ENCODE data around the gene ZHX3.

DNA sequence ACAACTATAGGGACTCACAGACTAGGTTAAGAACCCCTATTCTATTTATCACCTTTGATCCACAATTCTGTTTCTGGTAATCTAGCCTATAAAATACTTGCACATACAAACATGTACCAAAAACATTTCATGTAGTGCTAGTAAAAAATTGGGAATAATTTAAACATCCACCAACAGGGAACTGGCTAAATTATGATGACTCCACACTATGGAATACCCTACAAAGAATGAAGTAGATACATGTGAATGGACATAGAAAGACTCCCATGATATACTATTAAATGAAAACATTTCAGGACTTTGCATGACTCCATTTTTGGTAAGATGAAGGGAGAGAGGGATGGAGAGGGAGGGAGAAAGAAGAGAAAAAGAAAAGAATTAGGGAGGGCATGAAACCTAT, 58.2 kb downstream of the ZHX3 start:
- TF ChIP-seq, protein P1, sequence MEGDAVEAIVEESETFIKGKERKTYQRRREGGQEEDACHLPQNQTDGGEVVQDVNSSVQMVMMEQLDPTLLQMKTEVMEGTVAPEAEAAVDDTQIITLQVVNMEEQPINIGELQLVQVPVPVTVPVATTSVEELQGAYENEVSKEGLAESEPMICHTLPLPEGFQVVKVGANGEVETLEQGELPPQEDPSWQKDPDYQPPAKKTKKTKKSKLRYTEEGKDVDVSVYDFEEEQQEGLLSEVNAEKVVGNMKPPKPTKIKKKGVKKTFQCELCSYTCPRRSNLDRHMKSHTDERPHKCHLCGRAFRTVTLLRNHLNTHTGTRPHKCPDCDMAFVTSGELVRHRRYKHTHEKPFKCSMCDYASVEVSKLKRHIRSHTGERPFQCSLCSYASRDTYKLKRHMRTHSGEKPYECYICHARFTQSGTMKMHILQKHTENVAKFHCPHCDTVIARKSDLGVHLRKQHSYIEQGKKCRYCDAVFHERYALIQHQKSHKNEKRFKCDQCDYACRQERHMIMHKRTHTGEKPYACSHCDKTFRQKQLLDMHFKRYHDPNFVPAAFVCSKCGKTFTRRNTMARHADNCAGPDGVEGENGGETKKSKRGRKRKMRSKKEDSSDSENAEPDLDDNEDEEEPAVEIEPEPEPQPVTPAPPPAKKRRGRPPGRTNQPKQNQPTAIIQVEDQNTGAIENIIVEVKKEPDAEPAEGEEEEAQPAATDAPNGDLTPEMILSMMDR (IDR thresholded peaks at IDR 0.05; ENCODE audit: low read depth, low read length) = no peak
- TF ChIP-seq POLR2A (IDR thresholded peaks at IDR 0.05; ENCODE audit: extremely low read depth, insufficient read length) (no peak), MYC (IDR thresholded peaks at IDR 0.05; ENCODE audit: low read depth, low read length) (no peak)
